GM20000 (cell line): Measurements from ENCODE around the gene P3H1.
"Not testable (repeated sequence)": the region's sequence is repeated elsewhere in the genome, so short reads cannot be mapped to it uniquely, and the experiment has no call there.

Experiments
- DNase-seq: peaks from one replicate; pipeline ENCODE4 v3.0.0; 2012; ENCODE audit warnings: low spot score
- TF ChIP-seq, protein P1 (sequence below): IDR thresholded peaks from 2 replicates; pipeline ENCODE4 v1.5.1; 2012; ENCODE audit warnings: mild to moderate bottlenecking, control low read depth; ENCODE audit errors: extremely low read depth, missing control alignments

Gene P3H1

GRCh38 chr1:42723511-42723910 lies 43.3 kb downstream of the P3H1 start:
- TF ChIP-seq, protein P1, sequence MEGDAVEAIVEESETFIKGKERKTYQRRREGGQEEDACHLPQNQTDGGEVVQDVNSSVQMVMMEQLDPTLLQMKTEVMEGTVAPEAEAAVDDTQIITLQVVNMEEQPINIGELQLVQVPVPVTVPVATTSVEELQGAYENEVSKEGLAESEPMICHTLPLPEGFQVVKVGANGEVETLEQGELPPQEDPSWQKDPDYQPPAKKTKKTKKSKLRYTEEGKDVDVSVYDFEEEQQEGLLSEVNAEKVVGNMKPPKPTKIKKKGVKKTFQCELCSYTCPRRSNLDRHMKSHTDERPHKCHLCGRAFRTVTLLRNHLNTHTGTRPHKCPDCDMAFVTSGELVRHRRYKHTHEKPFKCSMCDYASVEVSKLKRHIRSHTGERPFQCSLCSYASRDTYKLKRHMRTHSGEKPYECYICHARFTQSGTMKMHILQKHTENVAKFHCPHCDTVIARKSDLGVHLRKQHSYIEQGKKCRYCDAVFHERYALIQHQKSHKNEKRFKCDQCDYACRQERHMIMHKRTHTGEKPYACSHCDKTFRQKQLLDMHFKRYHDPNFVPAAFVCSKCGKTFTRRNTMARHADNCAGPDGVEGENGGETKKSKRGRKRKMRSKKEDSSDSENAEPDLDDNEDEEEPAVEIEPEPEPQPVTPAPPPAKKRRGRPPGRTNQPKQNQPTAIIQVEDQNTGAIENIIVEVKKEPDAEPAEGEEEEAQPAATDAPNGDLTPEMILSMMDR = no peak
- no peak for DNase-seq

GRCh38 chr1:42722403-42722802 lies 44.4 kb downstream of the P3H1 start:
- DNase-seq = not testable (repeated sequence)

GRCh38 chr1:42721926-42722325 lies 44.9 kb downstream of the P3H1 start:
- TF ChIP-seq, protein P1 = no peak
- DNase-seq = no peak

- no peak for DNase-seq
- TF ChIP-seq, protein P1 = no peak
These were observed 46.0 kb downstream of the P3H1 start for GRCh38 chr1:42720868-42721267.

- not testable (repeated sequence) for DNase-seq
These were observed 52.4 kb downstream of the P3H1 start for GRCh38 chr1:42714441-42714840.

DNA sequence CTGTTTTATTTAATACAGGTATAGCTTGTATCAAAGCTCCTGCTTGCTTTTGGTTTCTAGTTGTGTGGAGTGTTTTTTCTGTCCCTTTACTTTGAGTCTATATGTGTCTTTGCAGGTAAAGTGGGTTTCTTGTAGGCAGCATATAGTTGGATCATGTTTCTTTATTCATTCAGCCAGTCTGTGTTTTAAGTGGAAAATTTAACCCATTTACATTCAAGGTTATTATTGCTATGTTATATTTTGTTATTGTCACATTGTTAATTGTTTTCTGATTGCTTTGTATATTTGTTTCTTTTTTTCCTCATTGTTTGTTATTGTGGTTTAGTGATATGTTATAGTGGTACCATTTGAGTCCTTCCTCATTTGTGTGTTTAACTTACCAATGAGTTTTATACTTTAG lies 53.5 kb downstream of the P3H1 start:
- DNase-seq = no peak
- TF ChIP-seq, protein P1 = no peak

- not testable (repeated sequence) for DNase-seq
These were observed 54.0 kb downstream of the P3H1 start for GRCh38 chr1:42712808-42713207.

DNA sequence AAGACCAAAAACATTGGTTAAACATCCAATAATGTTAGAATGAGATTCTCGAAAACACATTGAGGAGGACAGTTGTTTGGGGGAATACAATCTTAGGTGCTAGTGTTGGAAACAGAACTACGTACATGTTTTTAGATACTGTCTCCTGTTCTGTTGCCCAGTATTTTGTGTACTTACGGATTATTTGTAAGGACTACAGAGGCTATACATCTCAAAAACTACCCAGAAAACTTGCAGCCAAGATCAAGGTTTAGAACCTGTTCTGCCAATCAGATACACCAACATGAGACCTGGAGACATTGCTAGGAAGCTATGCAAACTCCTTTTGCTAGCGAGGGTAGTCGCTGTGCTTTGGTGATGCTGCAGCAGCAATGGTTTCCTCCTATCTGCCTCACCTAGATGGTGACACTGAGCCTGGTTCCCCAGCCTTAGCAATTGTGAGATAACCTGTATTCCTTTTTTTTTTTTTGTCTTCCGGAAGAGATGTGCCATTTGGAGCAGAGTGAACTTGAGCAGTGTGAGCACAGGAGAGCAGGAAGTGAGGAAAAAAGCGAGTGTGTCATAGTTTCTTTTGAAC lies 62.9 kb downstream of the P3H1 start:
- no peak for DNase-seq
- TF ChIP-seq, protein P1 = no peak

DNA sequence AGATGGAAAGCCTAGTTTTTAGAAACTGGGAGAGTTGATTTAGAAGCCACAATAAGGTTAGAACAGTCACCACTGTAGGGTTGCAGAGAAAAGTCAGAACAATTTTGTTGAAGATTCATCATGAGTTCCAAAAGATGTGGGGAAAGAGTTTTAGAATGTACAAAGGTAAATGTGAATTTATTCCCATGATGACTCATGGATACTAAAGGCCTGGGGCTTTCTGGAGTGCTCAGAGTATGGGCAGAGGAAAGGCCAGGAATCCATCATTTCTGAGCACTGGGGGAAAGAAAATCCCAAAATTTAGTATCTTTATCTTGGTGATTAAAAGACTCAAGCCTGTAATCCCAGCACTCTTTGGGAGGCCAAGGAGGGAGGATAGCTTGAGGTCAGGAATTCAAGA lies 66.8 kb downstream of the P3H1 start:
- no peak for DNase-seq
- TF ChIP-seq, protein P1 = no peak
